HG02970 (cell line): Measurements from ENCODE around the gene ARL2.

ENCODE experiments used
- ATAC-seq: cut with Tn5 transposase; IDR thresholded peaks from one replicate; pipeline ENCODE4 v1.9.1; 2021; ENCODE audit warnings: mild to moderate bottlenecking, moderate library complexity, moderate number of reproducible peaks; ENCODE audit not compliant: unreplicated experiment, low FRiP score

ARL2 gene

GRCh38 chr11:65069217-65069616, 55.3 kb downstream of the ARL2 start:
- ATAC-seq = no peak
